ENCODE data around the gene ENO1.
A peak's percentile ranks its signal among the peaks of the same experiment; 100 is the strongest.

The ENO1 gene

GRCh38 chr1:8862528-8862927 is 16.0 kb downstream of the ENO1 start:
- H3K4me3 ChIP-seq (ENCODE audit: low read depth, low read length): no peak overlapping the region
- TF ChIP-seq, protein P1, sequence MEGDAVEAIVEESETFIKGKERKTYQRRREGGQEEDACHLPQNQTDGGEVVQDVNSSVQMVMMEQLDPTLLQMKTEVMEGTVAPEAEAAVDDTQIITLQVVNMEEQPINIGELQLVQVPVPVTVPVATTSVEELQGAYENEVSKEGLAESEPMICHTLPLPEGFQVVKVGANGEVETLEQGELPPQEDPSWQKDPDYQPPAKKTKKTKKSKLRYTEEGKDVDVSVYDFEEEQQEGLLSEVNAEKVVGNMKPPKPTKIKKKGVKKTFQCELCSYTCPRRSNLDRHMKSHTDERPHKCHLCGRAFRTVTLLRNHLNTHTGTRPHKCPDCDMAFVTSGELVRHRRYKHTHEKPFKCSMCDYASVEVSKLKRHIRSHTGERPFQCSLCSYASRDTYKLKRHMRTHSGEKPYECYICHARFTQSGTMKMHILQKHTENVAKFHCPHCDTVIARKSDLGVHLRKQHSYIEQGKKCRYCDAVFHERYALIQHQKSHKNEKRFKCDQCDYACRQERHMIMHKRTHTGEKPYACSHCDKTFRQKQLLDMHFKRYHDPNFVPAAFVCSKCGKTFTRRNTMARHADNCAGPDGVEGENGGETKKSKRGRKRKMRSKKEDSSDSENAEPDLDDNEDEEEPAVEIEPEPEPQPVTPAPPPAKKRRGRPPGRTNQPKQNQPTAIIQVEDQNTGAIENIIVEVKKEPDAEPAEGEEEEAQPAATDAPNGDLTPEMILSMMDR (IDR thresholded peaks at IDR 0.05; ENCODE audit: borderline replicate concordance, insufficient read depth, low read depth, low read length): peak; percentile 68

GRCh38 chr1:8860738-8861516 is 17.6 kb downstream of the ENO1 start:
- H3K4me3 ChIP-seq (ENCODE audit: low read depth, low read length): no peak overlapping the region
- TF ChIP-seq, protein P1 (IDR thresholded peaks at IDR 0.05; ENCODE audit: borderline replicate concordance, insufficient read depth, low read depth, low read length): no peak

DNA sequence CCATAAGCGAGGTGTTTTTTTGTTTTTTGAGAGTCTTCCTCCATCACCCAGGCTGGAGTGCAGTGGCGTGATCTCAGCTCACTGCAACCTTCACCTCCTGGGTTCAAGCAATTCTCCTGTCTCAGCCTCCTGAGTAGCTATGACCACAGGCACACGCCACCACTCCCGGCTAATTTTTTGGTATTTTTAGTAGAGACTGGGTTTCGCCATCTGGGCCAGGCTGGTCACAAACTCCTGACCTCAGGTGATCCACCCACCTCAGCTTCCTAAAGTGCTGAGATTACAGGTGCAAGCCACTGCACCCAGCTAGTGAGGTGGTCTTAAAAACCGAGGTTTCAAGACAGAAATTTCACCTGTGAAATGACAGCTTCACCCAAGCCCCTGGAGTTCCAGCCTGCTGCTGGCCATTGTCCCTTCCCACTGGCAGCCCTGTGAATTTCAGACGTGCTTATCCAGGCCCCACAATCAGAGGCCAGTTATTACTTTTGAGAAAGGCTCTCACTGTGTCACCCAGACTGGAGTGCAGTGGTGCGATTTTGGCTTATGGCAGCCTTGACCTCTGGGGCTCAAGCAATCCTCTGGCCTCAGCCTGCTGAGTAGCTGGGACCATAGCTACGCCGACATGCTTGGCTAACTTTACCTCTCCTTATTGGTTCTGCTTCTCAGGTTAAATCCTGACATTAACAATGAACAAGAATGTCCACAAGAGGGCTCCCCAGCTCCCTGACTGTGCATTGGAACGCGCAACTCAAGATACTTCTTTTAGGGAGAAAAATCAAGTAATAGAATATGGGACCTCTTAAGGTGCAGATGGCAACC is 19.4 kb downstream of the ENO1 start:
- TF ChIP-seq, protein P1 (IDR thresholded peaks at IDR 0.05; ENCODE audit: borderline replicate concordance, insufficient read depth, low read depth, low read length): peak; percentile 47; the same call in 1 of the 2 replicates
- H3K4me3 ChIP-seq (ENCODE audit: low read depth, low read length): no peak overlapping the region

DNA sequence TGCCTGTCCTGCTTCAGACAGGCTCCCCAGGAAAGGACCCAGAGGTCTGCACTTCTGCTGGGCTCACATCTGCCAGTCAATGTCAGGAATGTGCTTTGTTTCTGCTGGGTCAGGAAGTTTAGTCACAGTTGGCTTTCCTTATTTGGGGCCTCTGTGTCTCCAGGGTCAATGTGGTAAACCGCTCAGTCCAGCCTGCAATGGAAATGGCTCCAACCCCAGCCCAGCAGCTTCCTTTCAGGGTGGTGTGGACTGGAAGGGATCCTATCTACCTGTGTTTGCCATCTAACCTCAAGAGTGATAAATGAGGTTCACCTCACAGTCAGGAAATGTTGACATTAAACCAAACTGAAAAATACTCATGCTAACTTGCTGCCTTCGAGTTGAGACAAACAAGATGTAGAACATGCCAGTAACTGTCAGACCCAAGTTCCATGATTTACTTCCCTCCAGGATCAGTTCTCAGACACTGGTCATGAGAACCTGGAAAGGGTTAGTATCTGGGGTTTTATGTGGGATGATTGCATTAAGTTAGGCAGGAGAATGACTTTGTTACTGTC is 20.3 kb downstream of the ENO1 start:
- TF ChIP-seq, protein P1 (IDR thresholded peaks at IDR 0.05; ENCODE audit: borderline replicate concordance, insufficient read depth, low read depth, low read length): no peak
- no peak overlapping the region for H3K4me3 ChIP-seq (ENCODE audit: low read depth, low read length)

- no peak overlapping the region for H3K4me3 ChIP-seq (ENCODE audit: low read depth, low read length)
- TF ChIP-seq, protein P1 (IDR thresholded peaks at IDR 0.05; ENCODE audit: borderline replicate concordance, insufficient read depth, low read depth, low read length): no peak
Measured at GRCh38 chr1:8856689-8857412, 21.6 kb downstream of the ENO1 start.

DNA sequence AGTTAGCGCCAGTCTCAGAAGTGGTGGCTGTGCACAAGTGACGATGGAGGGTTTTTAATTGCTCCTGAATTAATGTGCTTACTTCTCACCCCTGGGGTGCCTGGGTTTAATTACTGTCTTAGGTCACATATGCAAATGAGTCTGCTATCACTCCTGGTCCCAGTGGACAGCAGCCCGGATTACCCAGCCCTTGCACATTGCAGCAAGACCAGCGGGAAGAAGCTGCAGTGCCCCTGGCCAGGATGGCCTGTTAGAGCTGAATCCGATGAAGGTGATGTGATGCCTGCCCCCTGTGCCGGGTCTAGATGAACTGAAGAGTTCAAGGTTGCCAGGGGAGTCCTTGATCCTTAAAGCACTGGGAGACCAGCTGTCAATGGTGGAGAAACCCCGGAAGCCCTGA is 24.2 kb downstream of the ENO1 start:
- TF ChIP-seq, protein P1 (IDR thresholded peaks at IDR 0.05; ENCODE audit: borderline replicate concordance, insufficient read depth, low read depth, low read length): no peak

More for the DNA sequence above, 24.2 kb downstream of the ENO1 start:
- no peak overlapping the region for H3K4me3 ChIP-seq (ENCODE audit: low read depth, low read length)

All from GM12875 (cell line).